Measurements from ENCODE around the gene TBC1D13. TPM values are rescaled to one million over a fixed set of nuclear protein-coding genes. Genes with fewer than 3 reads are reported as not detected.

Gene TBC1D13
- total and polyA plus RNA-seq, 9 of the 15 experiments (the other 6 are each of a cell fraction or from before 2014, with no cell fraction given), result 2.3 to 28.7 (median 11.4) TPM

GRCh38 chr9:128786681-128787601 lies at the start of gene TBC1D13 (continued):
- no peak for TF ChIP-seq CBX8 (IDR thresholded peaks at IDR 0.05; ENCODE audit: borderline replicate concordance, extremely low read depth, low read depth, low read length, poor library complexity, severe bottlenecking)
- TF ChIP-seq FOXO4 (CRISPR knock-in tag; IDR thresholded peaks at IDR 0.05), result no peak
- TF ChIP-seq ZNF253 (CRISPR knock-in tag; conservative IDR thresholded peaks at IDR 0.05), result no peak
- TF ChIP-seq RBFOX2 (IDR thresholded peaks at IDR 0.05; ENCODE audit: low read depth, low read length), result peak; percentile 83
- no peak for TF ChIP-seq SNIP1 (IDR thresholded peaks at IDR 0.05; ENCODE audit: low read depth)
- no peak for TF ChIP-seq BRD9 (IDR thresholded peaks at IDR 0.05; ENCODE audit: low read depth, partially characterized antibody)
- TF ChIP-seq MTA1 (IDR thresholded peaks at IDR 0.05; ENCODE audit: borderline replicate concordance), result 0 out of 2 replicates have a peak, but pooled peaks have one; percentile 22
- no peak for TF ChIP-seq PHB (CRISPR knock-in tag; IDR thresholded peaks at IDR 0.05)
- TF ChIP-seq MAX (CRISPR knock-in tag; IDR thresholded peaks at IDR 0.05), result peak; percentile 98
- no peak for TF ChIP-seq SMAD2 (IDR thresholded peaks at IDR 0.05; ENCODE audit: low read depth, low read length)
- TF ChIP-seq CREB5 (CRISPR knock-in tag; IDR thresholded peaks at IDR 0.05), result no peak
- no peak for TF ChIP-seq SRSF7 (optimal IDR thresholded peaks at IDR 0.05; ENCODE audit: low read depth, low read length)
- no peak for TF ChIP-seq DMBX1 (CRISPR knock-in tag; IDR thresholded peaks at IDR 0.05; ENCODE audit: borderline replicate concordance)
- no peak for TF ChIP-seq ZNF311 (CRISPR knock-in tag; IDR thresholded peaks at IDR 0.05)
- no peak for TF ChIP-seq PHTF2 (CRISPR knock-in tag; IDR thresholded peaks at IDR 0.05)
- no peak for TF ChIP-seq ZFP30 (CRISPR knock-in tag; IDR thresholded peaks at IDR 0.05; ENCODE audit: borderline replicate concordance)
- 0 out of 2 replicates have a peak, but pooled peaks have one; percentile 31 for TF ChIP-seq IRF2 (CRISPR knock-in tag; IDR thresholded peaks at IDR 0.05)
- TF ChIP-seq PTRF (tag; IDR thresholded peaks at IDR 0.05), result no peak
- no peak for TF ChIP-seq HNRNPUL1 (IDR thresholded peaks at IDR 0.05; ENCODE audit: low read length)
- no peak for TF ChIP-seq HMBOX1 (IDR thresholded peaks at IDR 0.05)
- no peak for TF ChIP-seq HDAC3 (IDR thresholded peaks at IDR 0.05; ENCODE audit: borderline replicate concordance, partially characterized antibody)
- no peak for TF ChIP-seq CHAMP1 (IDR thresholded peaks at IDR 0.05)
